Thyroid gland (tissue), 4 donors: Measurements from ENCODE around the gene DNAL4.

Experiments used
- CTCF ChIP-seq, 6 experiments: fragments of 200-600 bp in 3 of 6; fragments of 450-650 bp in 3 of 6; sonication (generic) in 3 of 6; IDR thresholded peaks; one replicate each; pipeline ENCODE4 v1.5.1; 2016 to 2019; ENCODE audit warnings: antibody characterized with exemption in 6 of 6, mild to moderate bottlenecking in 2 of 6, inconsistent platforms in 1 of 6, moderate library complexity in 1 of 6
- POLR2A ChIP-seq, 2 donors: fragments of 450-650 bp; IDR thresholded peaks; one replicate each; pipeline ENCODE4 v1.6.1; 2017; ENCODE audit warnings: antibody characterized with exemption in 2 of 2, mild to moderate bottlenecking in 2 of 2, moderate library complexity in 1 of 2

DNA sequence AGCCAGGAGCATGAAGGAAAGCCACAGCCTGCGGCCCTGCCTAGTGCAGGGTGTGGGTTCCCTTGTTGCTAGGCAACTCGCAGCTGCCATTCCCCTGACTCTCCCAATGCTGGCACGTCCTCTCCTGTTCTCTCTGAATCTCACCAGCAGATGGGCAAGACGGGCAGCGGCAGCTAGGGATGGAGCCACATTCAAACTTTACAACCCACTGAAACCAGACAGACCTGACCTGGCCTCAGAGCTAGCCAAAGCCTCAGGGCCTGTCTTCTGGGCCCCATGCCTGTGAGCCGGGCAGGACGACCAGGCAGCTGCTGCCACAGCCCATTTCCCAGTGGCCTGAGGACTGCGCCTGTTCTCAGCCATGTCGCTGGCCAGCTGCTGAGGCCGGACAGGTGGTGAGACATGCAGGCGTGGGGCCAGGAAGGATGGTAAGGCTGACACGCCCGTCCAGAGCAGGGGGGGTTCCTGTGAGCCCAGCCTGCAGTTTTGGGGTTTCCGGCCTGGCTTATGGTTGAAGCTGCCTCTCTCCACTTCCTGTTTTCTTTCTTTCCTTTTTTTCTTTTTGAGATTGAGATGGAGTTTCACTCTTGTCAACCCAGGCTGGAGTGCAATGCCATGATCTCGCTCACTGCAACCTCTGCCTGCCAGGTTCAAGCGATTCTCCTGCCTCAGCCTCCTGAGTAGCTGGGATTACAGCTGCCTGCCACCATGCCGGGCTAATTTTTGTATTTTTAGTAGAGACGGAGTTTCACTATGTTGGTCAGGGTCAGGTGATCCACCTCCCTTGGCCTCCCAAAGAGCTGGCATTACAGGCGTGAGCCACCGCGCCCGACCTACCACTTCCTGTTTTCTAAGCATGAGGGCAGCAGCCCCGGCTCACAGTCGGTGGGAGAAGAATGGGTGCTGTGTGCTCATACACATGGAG is 42.3 kb downstream of the DNAL4 start:
- TF ChIP-seq CTCF (IDR thresholded peaks at IDR 0.05) (no peak), POLR2A (IDR thresholded peaks at IDR 0.05) (no peak)
